Kidney (tissue), 14 donors: Measurements from ENCODE around the gene INPP5K. TPM values are rescaled to one million over a fixed set of nuclear protein-coding genes. Genes with fewer than 3 reads are reported as not detected.

Source experiments
- DNase-seq, 5 donors: peaks; one replicate each; pipeline ENCODE4 v3.0.0-alpha.2; 2013 to 2020
- FAIRE-seq: peaks from 2 replicates; lab custom pipeline; 2012; peaks lifted over from hg19 to GRCh38; lab: Jason Lieb, UNC
- H3K27ac ChIP-seq, 2 donors: one replicate each; pipeline ENCODE4 v1.7.0; 2013; ENCODE audit warnings: low read depth in 2 of 2, low read length in 2 of 2, inconsistent platforms in 1 of 2
- H3K27me3 ChIP-seq: one replicate; pipeline ENCODE4 v1.7.1; 2013; ENCODE audit warnings: low read length, inconsistent platforms; ENCODE audit not compliant: control insufficient read depth, insufficient read depth
- H3K36me3 ChIP-seq, 3 donors: one replicate each; pipeline versions ENCODE4 v1.7.0 to v1.7.1; 2013; ENCODE audit warnings: low read length in 3 of 3, control low read depth in 1 of 3, inconsistent platforms in 1 of 3; ENCODE audit not compliant: insufficient read depth in 3 of 3, control insufficient read depth in 2 of 3
- H3K4me1 ChIP-seq, 3 donors: one replicate each; pipeline versions ENCODE4 v1.7.0 to v1.7.1; 2013; ENCODE audit warnings: low read length in 3 of 3, inconsistent platforms in 1 of 3, low read depth in 1 of 3; ENCODE audit not compliant: control insufficient read depth in 2 of 3, insufficient read depth in 2 of 3
- H3K4me3 ChIP-seq, 3 donors: one replicate each; pipeline versions ENCODE4 v1.7.0 to v1.8.1; 2013; ENCODE audit warnings: low read length in 3 of 3, control low read depth in 1 of 3, inconsistent platforms in 1 of 3
- H3K9ac ChIP-seq, 3 donors: one replicate each; pipeline versions ENCODE4 v1.7.0 to v1.7.1; 2013; ENCODE audit warnings: low read length in 3 of 3, control low read depth in 1 of 3, inconsistent platforms in 1 of 3
- H3K9me3 ChIP-seq, 3 donors: one replicate each; pipeline versions ENCODE4 v1.7.0 to v1.7.1; 2013; ENCODE audit warnings: low read length in 3 of 3, control low read depth in 1 of 3, inconsistent platforms in 1 of 3; ENCODE audit not compliant: control insufficient read depth in 2 of 3, insufficient read depth in 1 of 3
- intact Hi-C: fragments of 100-400 bp; cut with DNase I; formaldehyde crosslinking; loops from one replicate; pipeline ENCODE4 v1.11.1; 2022
- polyA plus RNA-seq: library from polyadenylated mRNA; stranded (reverse); fragments of 350-450 nt; fragmentation: Illumina TruSeq; extraction: RNeasy Lipid Tissue Mini Kit (QIAGEN cat#74804); gene quantifications from one replicate; pipeline ENCODE4 v1.2.3, GENCODE V29; 2014; ENCODE audit warnings: low read depth, low replicate concordance; ENCODE audit not compliant: insufficient read depth
- total RNA-seq: library from RNA; stranded (reverse); fragmentation: NEBNext Ultra II Directional; extraction: Animal tissue kit (Norgen Biotek cat#: 25700); gene quantifications from one replicate; pipeline ENCODE4 v1.2.1, GENCODE V29; 2021
- TF ChIP-seq, protein P1 (sequence below): IDR thresholded peaks from 3 replicates; pipeline ENCODE4 v1.5.1; 2012; ENCODE audit warnings: mild to moderate bottlenecking, moderate library complexity, borderline replicate concordance; ENCODE audit not compliant: insufficient read depth; ENCODE audit errors: extremely low read depth
- donor health status: control.
- donor health status: control.
- donor health status: control.
- donor health status: control.
- donor health status: control.
- donor health status: DM: yes; HTN: yes; CAD: no.
- donor health status: Normal renal cell carcinoma (clear cell type).

Gene INPP5K
- total and polyA plus RNA-seq, 2 donors from 2014 or later = 36.1 to 46.2 TPM

- TF ChIP-seq, protein P1, sequence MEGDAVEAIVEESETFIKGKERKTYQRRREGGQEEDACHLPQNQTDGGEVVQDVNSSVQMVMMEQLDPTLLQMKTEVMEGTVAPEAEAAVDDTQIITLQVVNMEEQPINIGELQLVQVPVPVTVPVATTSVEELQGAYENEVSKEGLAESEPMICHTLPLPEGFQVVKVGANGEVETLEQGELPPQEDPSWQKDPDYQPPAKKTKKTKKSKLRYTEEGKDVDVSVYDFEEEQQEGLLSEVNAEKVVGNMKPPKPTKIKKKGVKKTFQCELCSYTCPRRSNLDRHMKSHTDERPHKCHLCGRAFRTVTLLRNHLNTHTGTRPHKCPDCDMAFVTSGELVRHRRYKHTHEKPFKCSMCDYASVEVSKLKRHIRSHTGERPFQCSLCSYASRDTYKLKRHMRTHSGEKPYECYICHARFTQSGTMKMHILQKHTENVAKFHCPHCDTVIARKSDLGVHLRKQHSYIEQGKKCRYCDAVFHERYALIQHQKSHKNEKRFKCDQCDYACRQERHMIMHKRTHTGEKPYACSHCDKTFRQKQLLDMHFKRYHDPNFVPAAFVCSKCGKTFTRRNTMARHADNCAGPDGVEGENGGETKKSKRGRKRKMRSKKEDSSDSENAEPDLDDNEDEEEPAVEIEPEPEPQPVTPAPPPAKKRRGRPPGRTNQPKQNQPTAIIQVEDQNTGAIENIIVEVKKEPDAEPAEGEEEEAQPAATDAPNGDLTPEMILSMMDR = no peak
- no peak for FAIRE-seq
Observed at GRCh38 chr17:1469231-1469852, 47.1 kb downstream of the INPP5K start.

GRCh38 chr17:1467898-1468492, 48.4 kb downstream of the INPP5K start:
- intact Hi-C loops = no loop called here
- Histone ChIP-seq H3K27me3 (no peaks in the 10 kb centered on the region), H3K9me3 (no peaks in the 10 kb centered on the region), H3K9ac (no peak overlapping the region), H3K27ac (no peak overlapping the region), H3K36me3 (peaks cover 0 to 33% (median 14%) of the 10 kb centered on the region in 3 donors), H3K4me3 (no peak overlapping the region), H3K4me1 (no peaks in the 10 kb centered on the region)
- peak; percentile 47 to 91 (median 81) for DNase-seq
- no peak for FAIRE-seq
- TF ChIP-seq, protein P1 = no peak

More at GRCh38 chr17:1469231-1469852, 47.1 kb downstream of the INPP5K start:
- Histone ChIP-seq H3K27me3 (no peaks in the 10 kb centered on the region), H3K4me1 (no peaks in the 10 kb centered on the region), H3K4me3 (no peak overlapping the region), H3K9ac (no peak overlapping the region), H3K9me3 (no peaks in the 10 kb centered on the region), H3K27ac (no peak overlapping the region), H3K36me3 (peaks cover 0 to 31% (median 14%) of the 10 kb centered on the region in 3 donors)
- intact Hi-C loops = no loop called here
- no peak for DNase-seq

GRCh38 chr17:1467258-1467657, 49.2 kb downstream of the INPP5K start:
- TF ChIP-seq, protein P1 = no peak
- H3K4me1 ChIP-seq = no peaks in the 10 kb centered on the region
- no peak for DNase-seq
- FAIRE-seq = no peak
- H3K27me3 ChIP-seq = no peaks in the 10 kb centered on the region
- no peak overlapping the region for H3K27ac ChIP-seq
- H3K9ac ChIP-seq = no peak overlapping the region
- intact Hi-C loops = no loop called here
- H3K4me3 ChIP-seq = no peak overlapping the region
- H3K36me3 ChIP-seq = peaks cover 0 to 32% (median 14%) of the 10 kb centered on the region in 3 donors
- H3K9me3 ChIP-seq = no peaks in the 10 kb centered on the region
